KMS-11 (cell line): Measurements from ENCODE around the gene MSI2.

ENCODE experiments used
- H2AFZ ChIP-seq: fragments of 200-600 bp; sonication (generic); 2 replicates; pipeline ENCODE4 v1.6.1; 2016; ENCODE audit warnings: antibody characterized with exemption, mixed run types, low read depth
- H3K27ac ChIP-seq: fragments of 200-600 bp; sonication (generic); 2 replicates; pipeline ENCODE4 v1.6.1; 2016; ENCODE audit warnings: mild to moderate bottlenecking, mixed run types
- H3K27me3 ChIP-seq: fragments of 200-600 bp; sonication (generic); 2 replicates; pipeline ENCODE4 v1.6.1; 2017; ENCODE audit warnings: mild to moderate bottlenecking, low read depth, mixed run types, moderate library complexity; ENCODE audit not compliant: insufficient read depth
- H3K36me3 ChIP-seq: fragments of 200-600 bp; sonication (generic); 2 replicates; pipeline ENCODE4 v1.6.1; 2017; ENCODE audit warnings: mild to moderate bottlenecking, mixed run types; ENCODE audit not compliant: insufficient read depth
- H3K4me1 ChIP-seq: fragments of 200-600 bp; sonication (generic); 2 replicates; pipeline ENCODE4 v1.6.1; 2016; ENCODE audit warnings: mild to moderate bottlenecking, low read depth, mixed run types; ENCODE audit not compliant: poor library complexity, severe bottlenecking
- H3K4me2 ChIP-seq: fragments of 200-600 bp; sonication (generic); 2 replicates; pipeline ENCODE4 v1.7.0; 2016; ENCODE audit warnings: mild to moderate bottlenecking, mixed run types
- H3K4me3 ChIP-seq: fragments of 200-600 bp; sonication (generic); IDR thresholded peaks from 2 replicates; pipeline ENCODE4 v1.6.1; 2017; ENCODE audit warnings: low read depth, low read length, mixed read lengths; ENCODE audit not compliant: insufficient read depth
- H3K79me2 ChIP-seq: fragments of 200-600 bp; sonication (generic); 2 replicates; pipeline ENCODE4 v1.6.1; 2016; ENCODE audit warnings: low read depth, mixed run types; ENCODE audit not compliant: insufficient read depth
- H3K9ac ChIP-seq: fragments of 200-600 bp; sonication (generic); 2 replicates; pipeline ENCODE4 v1.6.1; 2016; ENCODE audit warnings: mild to moderate bottlenecking, mixed run types
- H4K20me1 ChIP-seq: fragments of 200-600 bp; sonication (generic); 2 replicates; pipeline ENCODE4 v1.6.1; 2016; ENCODE audit warnings: mild to moderate bottlenecking, mixed run types; ENCODE audit not compliant: insufficient read depth
- TF ChIP-seq, protein P1 (sequence below): fragments of 200-600 bp; sonication (generic); conservative IDR thresholded peaks from 2 replicates; pipeline ENCODE4 v1.6.1; 2017; ENCODE audit warnings: low read depth, mild to moderate bottlenecking, antibody characterized with exemption, low read length, moderate library complexity, mixed read lengths

Gene MSI2

DNA sequence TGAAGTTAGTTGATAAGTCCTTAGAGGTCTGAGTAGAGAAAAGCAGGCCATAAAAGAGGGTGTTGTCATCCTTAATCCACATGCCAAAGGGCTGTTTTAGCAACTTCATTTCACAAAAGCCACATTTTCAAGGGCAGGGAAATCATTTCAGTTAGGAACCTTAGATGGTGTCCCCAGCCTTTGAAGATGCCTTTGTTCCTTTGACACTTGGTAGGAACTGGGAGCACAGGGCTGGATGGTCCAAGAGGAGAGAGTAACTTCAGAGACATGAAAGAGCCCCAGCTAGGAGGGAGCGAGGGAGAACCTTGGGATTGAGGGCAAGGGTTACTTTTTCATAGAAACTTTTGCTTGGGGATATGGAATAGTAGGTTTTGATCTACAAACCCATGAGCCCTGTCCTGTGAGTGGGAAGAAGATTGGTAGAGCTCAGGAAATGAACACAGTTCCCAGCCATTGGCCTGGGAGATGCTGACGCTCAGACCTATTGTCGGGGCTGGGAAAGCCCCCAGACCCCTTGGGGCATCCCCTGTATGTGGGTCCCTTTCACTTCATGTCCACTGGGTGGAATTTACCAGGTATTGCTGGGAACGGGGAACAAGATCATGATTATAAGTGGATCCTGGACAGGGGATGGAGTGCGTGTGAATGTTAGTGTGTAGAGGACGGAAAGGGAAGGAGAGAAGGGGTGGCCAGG lies 18.9 kb downstream of the MSI2 start:
- H3K27ac ChIP-seq, result no peak overlapping the region
- H2AFZ ChIP-seq, result no peak overlapping the region
- H3K79me2 ChIP-seq, result peaks cover 61% of the 10 kb centered on the region
- no peak overlapping the region for H3K9ac ChIP-seq
- no peaks in the 10 kb centered on the region for H3K36me3 ChIP-seq
- no peaks in the 10 kb centered on the region for H4K20me1 ChIP-seq
- TF ChIP-seq, protein P1, sequence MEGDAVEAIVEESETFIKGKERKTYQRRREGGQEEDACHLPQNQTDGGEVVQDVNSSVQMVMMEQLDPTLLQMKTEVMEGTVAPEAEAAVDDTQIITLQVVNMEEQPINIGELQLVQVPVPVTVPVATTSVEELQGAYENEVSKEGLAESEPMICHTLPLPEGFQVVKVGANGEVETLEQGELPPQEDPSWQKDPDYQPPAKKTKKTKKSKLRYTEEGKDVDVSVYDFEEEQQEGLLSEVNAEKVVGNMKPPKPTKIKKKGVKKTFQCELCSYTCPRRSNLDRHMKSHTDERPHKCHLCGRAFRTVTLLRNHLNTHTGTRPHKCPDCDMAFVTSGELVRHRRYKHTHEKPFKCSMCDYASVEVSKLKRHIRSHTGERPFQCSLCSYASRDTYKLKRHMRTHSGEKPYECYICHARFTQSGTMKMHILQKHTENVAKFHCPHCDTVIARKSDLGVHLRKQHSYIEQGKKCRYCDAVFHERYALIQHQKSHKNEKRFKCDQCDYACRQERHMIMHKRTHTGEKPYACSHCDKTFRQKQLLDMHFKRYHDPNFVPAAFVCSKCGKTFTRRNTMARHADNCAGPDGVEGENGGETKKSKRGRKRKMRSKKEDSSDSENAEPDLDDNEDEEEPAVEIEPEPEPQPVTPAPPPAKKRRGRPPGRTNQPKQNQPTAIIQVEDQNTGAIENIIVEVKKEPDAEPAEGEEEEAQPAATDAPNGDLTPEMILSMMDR, result no peak
- no peak overlapping the region for H3K4me2 ChIP-seq
- no peaks in the 10 kb centered on the region for H3K27me3 ChIP-seq
- no peak overlapping the region for H3K4me3 ChIP-seq
- H3K4me1 ChIP-seq, result peaks cover 12% of the 10 kb centered on the region

DNA sequence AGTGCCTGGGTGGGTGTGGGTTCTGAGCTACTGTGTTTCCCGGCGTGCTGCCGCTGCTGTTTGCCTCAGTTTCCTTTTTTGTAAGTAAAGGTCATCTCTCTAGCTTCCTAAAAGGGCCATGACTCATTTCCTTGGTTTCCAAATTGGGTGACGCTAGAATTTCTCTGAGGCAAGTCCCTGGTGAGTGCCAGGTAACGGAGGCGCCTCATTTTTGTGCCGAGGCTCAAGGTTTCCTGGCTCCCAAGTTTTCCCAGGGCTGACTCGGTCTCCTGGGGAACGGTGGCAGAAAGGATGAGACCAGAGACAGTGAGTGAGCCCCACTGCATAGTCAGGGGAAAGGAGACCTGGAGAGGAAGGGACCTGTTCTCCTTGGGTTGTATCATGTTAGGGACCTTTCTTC lies 20.3 kb downstream of the MSI2 start:
- Histone ChIP-seq H3K79me2 (peaks cover 61% of the 10 kb centered on the region), H4K20me1 (no peaks in the 10 kb centered on the region), H3K36me3 (no peaks in the 10 kb centered on the region)

DNA sequence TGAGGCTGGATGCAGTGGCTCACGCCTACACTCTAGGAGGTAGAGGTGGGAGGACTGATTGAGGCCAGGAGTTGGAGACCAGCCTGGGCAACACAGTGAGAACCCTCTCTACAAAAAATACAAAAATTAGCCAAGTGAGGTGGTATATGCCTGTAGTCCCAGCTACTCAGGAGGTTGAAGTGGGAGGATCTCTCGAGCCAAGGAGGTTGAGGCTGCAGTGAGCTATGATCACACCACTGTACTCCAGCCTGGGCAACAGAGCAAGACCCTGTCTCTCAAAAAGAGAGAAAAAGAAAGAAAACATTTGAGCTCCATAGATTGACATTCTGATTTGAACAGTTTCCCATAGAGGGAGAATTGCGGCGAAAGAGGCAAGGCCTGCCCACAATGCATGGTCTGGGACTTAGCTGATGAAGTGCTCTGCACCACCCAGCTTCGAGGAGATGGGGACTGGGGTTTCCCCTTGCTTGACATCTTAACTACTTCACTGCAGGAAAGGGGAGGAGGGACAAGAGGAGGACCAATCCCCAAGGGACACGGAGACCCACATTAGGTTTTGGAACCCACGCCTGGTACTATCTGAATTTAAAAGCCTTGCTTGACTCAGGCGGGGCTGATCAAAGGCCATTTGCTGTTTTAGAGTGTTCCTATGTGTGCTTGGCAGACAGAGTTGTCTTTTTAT lies 21.7 kb downstream of the MSI2 start:
- Histone ChIP-seq H3K36me3 (no peaks in the 10 kb centered on the region), H4K20me1 (no peaks in the 10 kb centered on the region), H3K27ac (no peak overlapping the region), H3K79me2 (peaks cover 60% of the 10 kb centered on the region), H3K4me1 (peaks cover 40% of the 10 kb centered on the region), H3K4me2 (no peak overlapping the region), H3K27me3 (no peaks in the 10 kb centered on the region), H3K4me3 (no peak overlapping the region), H3K9ac (no peak overlapping the region), H2AFZ (no peak overlapping the region)
- TF ChIP-seq, protein P1, result no peak

More for the DNA sequence above, 20.3 kb downstream of the MSI2 start:
- TF ChIP-seq, protein P1, result no peak
- no peak overlapping the region for H2AFZ ChIP-seq
- H3K4me2 ChIP-seq, result no peak overlapping the region
- no peak overlapping the region for H3K4me3 ChIP-seq
- no peak overlapping the region for H3K9ac ChIP-seq
- no peaks in the 10 kb centered on the region for H3K27me3 ChIP-seq
- no peak overlapping the region for H3K27ac ChIP-seq
- peaks cover 26% of the 10 kb centered on the region for H3K4me1 ChIP-seq

DNA sequence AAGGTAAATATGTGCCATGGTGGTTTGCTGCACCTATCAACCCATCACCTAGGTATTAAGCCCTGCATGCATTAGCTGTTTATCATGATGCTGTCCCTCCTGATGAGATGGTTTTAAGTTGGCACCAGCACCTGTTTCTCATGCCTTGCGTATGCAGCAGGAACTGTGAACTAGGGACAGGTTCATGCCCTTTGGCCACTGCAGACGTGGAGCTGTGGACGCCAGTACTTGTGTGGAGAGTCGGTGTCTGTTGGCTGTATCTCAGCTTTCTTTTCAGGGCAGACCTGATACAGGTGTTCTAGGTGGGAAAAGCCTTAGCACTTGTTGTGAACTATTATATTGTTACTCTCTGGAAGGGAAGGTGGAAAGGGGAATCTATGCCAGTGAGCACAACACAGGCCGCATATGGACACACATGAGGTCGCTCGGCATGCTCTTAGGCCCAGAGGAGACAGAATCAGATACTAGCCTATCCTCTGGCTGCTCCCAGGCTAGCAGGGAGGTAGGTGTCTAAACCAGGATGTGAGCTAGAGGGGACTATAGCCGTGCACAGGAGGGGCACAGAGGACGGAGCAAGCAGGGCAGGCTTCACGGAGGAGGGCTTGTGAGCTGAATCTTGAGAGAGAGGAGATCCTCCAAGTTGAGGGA lies 22.5 kb downstream of the MSI2 start:
- H3K9ac ChIP-seq, result no peak overlapping the region
- H3K36me3 ChIP-seq, result no peaks in the 10 kb centered on the region
- no peak overlapping the region for H3K4me3 ChIP-seq
- peaks cover 48% of the 10 kb centered on the region for H3K4me1 ChIP-seq
- H3K27ac ChIP-seq, result no peak overlapping the region
- TF ChIP-seq, protein P1, result no peak
- H4K20me1 ChIP-seq, result no peaks in the 10 kb centered on the region
- H3K79me2 ChIP-seq, result peaks cover 65% of the 10 kb centered on the region
- H3K4me2 ChIP-seq, result no peak overlapping the region
- no peaks in the 10 kb centered on the region for H3K27me3 ChIP-seq
- no peak overlapping the region for H2AFZ ChIP-seq
